ENCODE data around the gene NLGN1. TPM values are rescaled to one million over a fixed set of nuclear protein-coding genes. Genes with fewer than 3 reads are reported as not detected.

NLGN1 gene
- total RNA-seq, 1 donor from 2014 or later: not detected

- Mint-ChIP-seq H3K9me3 (no peaks in the 10 kb centered on the region), H3K27ac (no peak overlapping the region), H3K36me3 (ENCODE audit: low read depth) (no peaks in the 10 kb centered on the region), H3K27me3 (no peaks in the 10 kb centered on the region), H3K4me1 (no peaks in the 10 kb centered on the region), H3K4me3 (no peak overlapping the region)
- ATAC-seq (ENCODE audit: low read depth): no peak
- intact Hi-C loops (cut with micrococcal nuclease): no loop called here
- CTCF ChIA-PET: no interaction called here
- TF ChIP-seq, protein P1, sequence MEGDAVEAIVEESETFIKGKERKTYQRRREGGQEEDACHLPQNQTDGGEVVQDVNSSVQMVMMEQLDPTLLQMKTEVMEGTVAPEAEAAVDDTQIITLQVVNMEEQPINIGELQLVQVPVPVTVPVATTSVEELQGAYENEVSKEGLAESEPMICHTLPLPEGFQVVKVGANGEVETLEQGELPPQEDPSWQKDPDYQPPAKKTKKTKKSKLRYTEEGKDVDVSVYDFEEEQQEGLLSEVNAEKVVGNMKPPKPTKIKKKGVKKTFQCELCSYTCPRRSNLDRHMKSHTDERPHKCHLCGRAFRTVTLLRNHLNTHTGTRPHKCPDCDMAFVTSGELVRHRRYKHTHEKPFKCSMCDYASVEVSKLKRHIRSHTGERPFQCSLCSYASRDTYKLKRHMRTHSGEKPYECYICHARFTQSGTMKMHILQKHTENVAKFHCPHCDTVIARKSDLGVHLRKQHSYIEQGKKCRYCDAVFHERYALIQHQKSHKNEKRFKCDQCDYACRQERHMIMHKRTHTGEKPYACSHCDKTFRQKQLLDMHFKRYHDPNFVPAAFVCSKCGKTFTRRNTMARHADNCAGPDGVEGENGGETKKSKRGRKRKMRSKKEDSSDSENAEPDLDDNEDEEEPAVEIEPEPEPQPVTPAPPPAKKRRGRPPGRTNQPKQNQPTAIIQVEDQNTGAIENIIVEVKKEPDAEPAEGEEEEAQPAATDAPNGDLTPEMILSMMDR (IDR thresholded peaks at IDR 0.05): no peak
- DNase-seq: no peak
- POLR2A ChIA-PET: no interaction called here
These were observed 890.2 kb downstream of the NLGN1 start for GRCh38 chr3:174287705-174288104.

GRCh38 chr3:174294616-174295015 lies 897.1 kb downstream of the NLGN1 start:
- no peak overlapping the region for H3K27ac Mint-ChIP-seq
- POLR2A ChIA-PET: no interaction called here
- intact Hi-C loops (cut with micrococcal nuclease): no loop called here
- H3K4me3 Mint-ChIP-seq: no peak overlapping the region
- ATAC-seq (ENCODE audit: low read depth) (no peak), DNase-seq (no peak)
- peaks cover 2% of the 10 kb centered on the region for H3K9me3 Mint-ChIP-seq
- CTCF ChIA-PET: no interaction called here
- no peaks in the 10 kb centered on the region for H3K27me3 Mint-ChIP-seq
- TF ChIP-seq, protein P1 (IDR thresholded peaks at IDR 0.05): no peak
- H3K36me3 Mint-ChIP-seq (ENCODE audit: low read depth): no peaks in the 10 kb centered on the region
- H3K4me1 Mint-ChIP-seq: no peaks in the 10 kb centered on the region

DNA sequence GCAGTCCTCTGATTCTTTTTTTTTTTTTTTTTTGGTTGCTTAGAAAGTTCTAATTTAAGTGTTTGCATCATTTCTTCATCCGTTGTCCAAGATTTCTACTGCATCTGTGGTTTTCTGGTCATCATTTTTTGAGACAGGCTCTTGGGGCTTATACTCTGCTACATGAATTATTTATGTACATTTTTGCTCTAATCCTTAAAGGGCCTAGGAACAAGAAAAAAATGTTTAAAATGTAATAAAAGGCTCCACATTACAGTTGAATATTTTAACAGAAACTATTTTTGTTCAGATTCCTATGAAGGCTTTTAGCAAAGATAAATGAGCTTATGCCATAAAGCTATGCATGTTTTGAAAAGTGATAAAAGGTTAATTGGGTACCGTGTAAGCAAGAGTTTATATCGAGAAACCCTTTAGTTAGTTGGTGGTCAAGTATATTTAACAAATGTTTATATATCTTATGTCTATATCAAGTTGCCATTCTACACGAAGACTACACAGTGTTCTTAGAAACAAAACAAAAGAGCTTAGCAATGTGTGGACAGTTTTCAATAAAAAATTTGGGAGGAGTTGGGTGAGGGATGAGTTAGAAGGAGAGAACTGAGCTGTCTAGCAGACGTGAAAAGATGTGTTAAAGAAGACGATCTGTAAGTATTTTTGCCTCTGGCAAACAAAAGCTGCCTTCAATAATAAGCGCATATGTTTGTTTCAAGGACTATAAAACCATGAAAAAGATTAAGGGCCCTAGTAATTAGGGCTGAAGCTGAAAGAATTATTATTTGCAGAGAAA lies 898.0 kb downstream of the NLGN1 start:
- TF ChIP-seq, protein P1 (IDR thresholded peaks at IDR 0.05): no peak
- Mint-ChIP-seq H3K36me3 (ENCODE audit: low read depth) (no peaks in the 10 kb centered on the region), H3K27ac (no peak overlapping the region), H3K27me3 (no peaks in the 10 kb centered on the region), H3K9me3 (peaks cover 2% of the 10 kb centered on the region), H3K4me3 (no peak overlapping the region), H3K4me1 (no peaks in the 10 kb centered on the region)
- intact Hi-C loops (cut with micrococcal nuclease): no loop called here
- ChIA-PET CTCF (no interaction called here), POLR2A (no interaction called here)
- DNase-seq (no peak), ATAC-seq (ENCODE audit: low read depth) (no peak)

DNA sequence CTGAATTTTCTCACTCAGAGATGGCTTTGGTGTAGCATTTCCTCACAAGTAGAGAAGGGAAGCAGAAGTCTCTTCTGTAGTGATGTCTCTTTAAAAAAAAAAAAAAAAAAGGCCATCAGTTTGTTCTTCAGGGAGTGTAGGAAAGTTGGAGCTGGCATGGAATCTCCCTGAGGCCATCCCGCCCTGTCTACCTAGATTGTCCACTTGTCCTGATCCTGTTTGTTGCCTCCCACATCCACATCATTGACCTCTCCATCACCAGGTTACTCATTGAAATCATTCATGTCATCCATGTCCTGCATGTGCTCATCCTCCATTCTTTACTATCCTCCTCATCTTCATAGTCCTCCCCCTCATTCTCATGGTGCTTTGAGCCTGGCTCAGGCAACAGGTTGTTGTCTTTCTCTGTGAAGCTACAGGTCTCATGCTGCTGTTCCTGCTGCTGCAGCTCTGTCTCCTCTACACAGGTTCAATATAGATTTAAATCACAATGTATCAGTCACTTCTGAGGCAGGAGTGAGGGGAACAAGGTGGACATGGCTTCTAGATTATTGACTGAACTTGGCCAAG lies 905.3 kb downstream of the NLGN1 start:
- POLR2A ChIA-PET: no interaction called here
- ATAC-seq (ENCODE audit: low read depth): no peak
- Mint-ChIP-seq H3K4me3 (no peak overlapping the region), H3K36me3 (ENCODE audit: low read depth) (no peaks in the 10 kb centered on the region), H3K27me3 (no peaks in the 10 kb centered on the region), H3K9me3 (peaks cover 4% of the 10 kb centered on the region), H3K27ac (no peak overlapping the region), H3K4me1 (no peaks in the 10 kb centered on the region)
- CTCF ChIA-PET: no interaction called here
- intact Hi-C loops (cut with micrococcal nuclease): no loop called here
- TF ChIP-seq, protein P1 (IDR thresholded peaks at IDR 0.05): no peak
- no peak for DNase-seq

- ChIA-PET CTCF (no interaction called here), POLR2A (no interaction called here)
- ATAC-seq (ENCODE audit: low read depth): no peak
- no peaks in the 10 kb centered on the region for H3K36me3 Mint-ChIP-seq (ENCODE audit: low read depth)
- no peaks in the 10 kb centered on the region for H3K4me1 Mint-ChIP-seq
- TF ChIP-seq, protein P1 (IDR thresholded peaks at IDR 0.05): no peak
- no peak overlapping the region for H3K27ac Mint-ChIP-seq
- peaks cover 2% of the 10 kb centered on the region for H3K9me3 Mint-ChIP-seq
- no peak overlapping the region for H3K4me3 Mint-ChIP-seq
- DNase-seq: no peak
- intact Hi-C loops (cut with micrococcal nuclease): no loop called here
- no peaks in the 10 kb centered on the region for H3K27me3 Mint-ChIP-seq
These were observed 906.5 kb downstream of the NLGN1 start for GRCh38 chr3:174303907-174304560.

All from activated B cell treated with CpG ODN at 0.5 μM for 24 hours (primary cell).